ENCODE results near the gene DIP2A.
"Not testable (repeated sequence)": the region's sequence is repeated elsewhere in the genome, so short reads cannot be mapped to it uniquely, and the experiment has no call there.

DIP2A gene

GRCh38 chr21:46500224-46500861, 41.7 kb downstream of the DIP2A start:
- no peak for DNase-seq
- intact Hi-C loops (cut with DNase I) = no loop called here

GRCh38 chr21:46503922-46504550, 45.3 kb downstream of the DIP2A start:
- DNase-seq = peak in 5 of 42 donors; percentile 3 to 22 (median 16)
- intact Hi-C loops (cut with DNase I) = no loop called here

DNA sequence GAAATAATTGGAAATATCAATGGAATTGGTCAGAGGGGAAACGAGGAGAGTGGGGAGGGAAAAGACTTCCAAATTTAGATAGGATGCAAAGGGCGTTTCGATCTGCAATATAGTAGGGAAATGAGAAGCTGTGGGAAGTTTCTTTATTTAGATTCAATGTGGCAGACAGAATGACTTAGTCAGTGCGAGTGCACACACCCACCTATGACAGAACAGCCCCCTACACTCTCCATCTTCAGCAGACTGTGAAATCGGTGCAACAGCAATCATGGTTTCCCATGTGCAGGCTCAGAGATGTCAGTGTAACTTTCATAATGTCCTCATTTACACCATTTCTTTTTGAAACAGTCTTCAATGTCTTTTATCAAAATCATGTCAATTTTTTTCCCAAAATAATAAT, 46.0 kb downstream of the DIP2A start:
- intact Hi-C loops (cut with DNase I) = no loop called here
- DNase-seq = peak in 29 of 42 donors; percentile 8 to 84 (median 56)

DNA sequence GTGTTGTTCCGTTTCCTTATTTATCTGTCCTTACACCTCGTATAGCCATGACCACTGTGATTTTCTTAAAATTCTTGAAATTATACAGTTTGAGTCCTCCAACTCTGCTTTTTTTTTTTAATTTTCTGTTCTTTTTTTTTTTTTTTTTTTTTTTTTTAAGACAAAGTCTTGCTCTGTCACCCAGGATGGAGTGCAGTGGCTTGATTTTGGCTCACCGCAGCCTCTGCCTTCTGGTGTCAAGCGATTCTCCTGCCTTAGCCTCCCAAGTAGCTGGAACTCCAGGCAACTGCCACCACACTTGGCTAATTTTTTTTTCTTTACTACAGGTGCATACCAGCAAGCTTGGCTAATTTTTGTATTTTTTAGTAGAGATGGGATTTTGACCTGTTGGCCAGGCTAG, 48.9 kb downstream of the DIP2A start:
- DNase-seq = no peak
- intact Hi-C loops (cut with DNase I) = no loop called here

DNA sequence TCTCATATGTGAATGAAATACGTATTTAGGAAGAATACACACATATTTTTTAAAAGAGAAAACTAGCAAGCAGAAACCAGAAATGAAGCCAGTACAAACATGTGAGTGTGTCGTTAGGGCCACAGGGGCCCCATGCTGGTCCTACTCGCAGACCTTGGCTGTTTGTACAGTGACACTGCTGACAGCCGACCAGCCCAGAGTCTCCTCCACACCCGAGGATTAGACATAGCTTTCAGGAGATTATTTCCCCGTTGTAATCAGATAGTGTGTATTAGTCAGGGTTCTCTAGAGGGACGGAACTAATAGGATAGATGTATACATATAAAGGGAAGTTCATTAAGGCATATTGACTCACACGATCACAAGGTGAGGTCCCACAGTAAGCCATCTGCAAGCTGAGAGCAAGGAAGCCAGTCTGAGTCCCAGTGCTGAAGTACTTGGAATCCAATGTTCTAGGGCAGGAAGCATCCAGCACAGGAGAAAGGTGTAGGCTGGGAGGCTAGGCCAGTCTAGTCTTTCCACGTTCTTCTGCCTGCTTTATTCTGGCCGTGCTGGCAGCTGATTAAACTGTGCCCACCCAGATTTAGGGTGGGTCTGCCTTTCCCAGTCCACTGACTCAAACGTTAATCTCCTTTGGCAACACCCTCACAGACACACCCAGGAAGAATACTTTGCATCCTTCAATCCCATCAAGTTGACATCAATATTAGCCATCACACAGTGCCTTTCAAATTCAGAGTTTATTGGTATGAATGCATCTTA, 51.2 kb downstream of the DIP2A start:
- intact Hi-C loops (cut with DNase I) = no loop called here
- DNase-seq = no peak

- intact Hi-C loops (cut with DNase I) = no loop called here
- DNase-seq = peak; percentile 24 to 86 (median 63)
Measured at GRCh38 chr21:46515109-46515508, 56.4 kb downstream of the DIP2A start.

DNA sequence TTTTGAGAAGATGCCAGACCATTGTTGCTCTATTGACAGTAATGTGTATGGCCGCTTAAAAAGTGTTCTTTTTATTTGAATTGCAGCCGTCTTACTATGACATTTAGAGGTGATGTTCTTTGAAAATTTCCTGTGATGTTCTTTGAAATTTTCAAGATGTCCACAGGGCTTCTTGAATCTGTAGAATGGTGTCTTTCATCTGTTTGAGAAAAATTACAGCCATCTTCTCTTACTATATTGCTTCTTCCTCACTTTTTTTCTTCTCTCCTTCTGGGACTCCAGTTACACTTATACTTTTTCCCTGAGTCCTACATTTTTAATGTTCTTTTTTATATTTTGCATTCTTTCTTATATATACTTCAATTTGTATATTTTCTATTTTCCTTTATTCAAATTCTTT, 57.4 kb downstream of the DIP2A start:
- intact Hi-C loops (cut with DNase I) = no loop called here
- DNase-seq = no peak

GRCh38 chr21:46517361-46517760, 58.7 kb downstream of the DIP2A start:
- intact Hi-C loops (cut with DNase I) = no loop called here
- DNase-seq = peak in 41 of 42 donors; percentile 18 to 86 (median 59)

DNA sequence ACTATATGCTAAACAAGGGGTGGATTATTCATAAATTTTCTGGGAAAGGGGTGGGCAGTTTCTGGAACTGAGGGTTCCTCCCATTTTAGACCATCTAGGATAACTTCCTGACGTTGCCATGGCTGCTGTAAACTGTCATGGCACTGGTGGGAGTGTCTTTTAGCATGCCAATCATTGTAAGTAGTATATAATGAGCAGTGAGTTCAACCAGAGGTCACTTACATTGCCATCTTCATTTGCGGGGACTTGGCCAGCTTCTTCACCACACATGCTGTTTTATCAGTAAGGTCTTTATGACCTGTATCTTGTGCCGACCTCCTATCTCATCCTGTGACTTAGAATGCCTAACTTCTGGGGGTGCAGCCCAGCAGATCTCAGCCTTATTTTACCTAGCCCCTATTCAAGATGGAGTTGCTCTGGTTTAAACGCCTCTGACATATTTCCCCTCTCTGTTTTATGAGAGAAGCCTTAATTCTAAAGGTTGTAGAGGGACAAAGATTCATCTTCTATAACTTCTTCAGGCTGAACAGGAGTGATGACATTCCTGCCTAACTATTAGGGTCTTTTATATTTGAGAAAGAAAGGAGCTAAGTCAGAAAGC, 60.4 kb downstream of the DIP2A start:
- intact Hi-C loops (cut with DNase I) = no loop called here
- no peak for DNase-seq

- DNase-seq; intact Hi-C loops (cut with DNase I): not testable (repeated sequence)
Measured at GRCh38 chr21:46527393-46527792, 68.7 kb downstream of the DIP2A start.

GRCh38 chr21:46527801-46528200, 69.1 kb downstream of the DIP2A start:
- DNase-seq = no peak
- intact Hi-C loops (cut with DNase I) = no loop called here

- DNase-seq = no peak
- intact Hi-C loops (cut with DNase I) = no loop called here
Measured at GRCh38 chr21:46532080-46532479, 73.4 kb downstream of the DIP2A start.

DNA sequence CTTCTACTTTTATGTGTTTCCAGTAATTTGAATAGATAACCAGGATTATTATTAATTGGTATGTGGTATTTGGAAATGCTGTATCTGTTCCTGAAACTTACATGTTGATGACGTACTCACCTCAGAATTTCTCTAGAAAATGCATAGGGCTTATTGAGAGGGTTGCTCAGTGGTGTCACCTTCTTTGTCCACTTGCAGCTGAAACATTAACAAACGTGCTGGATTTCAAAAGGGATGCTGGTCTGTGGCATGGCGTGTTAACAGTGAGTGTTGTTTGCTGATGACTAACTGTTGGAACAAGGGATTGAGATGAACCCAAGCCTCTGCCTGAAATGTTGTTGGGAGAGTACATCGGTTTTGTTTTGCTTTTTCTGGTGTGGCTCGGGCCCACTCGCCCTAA, 78.3 kb downstream of the DIP2A start:
- DNase-seq = no peak
- intact Hi-C loops (cut with DNase I) = no loop called here

DNA sequence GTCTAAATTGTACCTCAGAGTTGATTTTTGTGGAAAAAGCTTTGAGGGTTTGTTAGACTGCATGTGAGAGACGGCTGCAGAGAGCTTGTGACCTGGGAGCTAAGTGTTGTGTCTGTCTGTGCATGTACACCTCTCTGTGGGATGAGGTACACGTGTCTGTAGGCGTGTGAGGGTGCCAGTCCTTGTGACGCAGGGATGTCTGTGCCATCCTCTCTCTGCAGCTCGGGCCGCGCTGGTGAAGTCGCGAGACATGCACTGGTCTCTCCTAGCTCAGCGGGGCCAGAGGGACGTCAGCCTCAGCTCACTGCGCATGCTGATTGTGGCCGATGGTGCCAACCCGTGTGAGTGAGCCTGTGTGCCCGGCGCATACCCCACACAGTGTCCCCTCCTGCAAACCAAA, 79.6 kb downstream of the DIP2A start:
- no peak for DNase-seq
- intact Hi-C loops (cut with DNase I) = no loop called here

- DNase-seq = no peak
- intact Hi-C loops (cut with DNase I) = no loop called here
Measured at GRCh38 chr21:46538851-46539666, 80.4 kb downstream of the DIP2A start.

- no peak for DNase-seq
- intact Hi-C loops (cut with DNase I) = no loop called here
Measured at GRCh38 chr21:46540087-46540710, 81.5 kb downstream of the DIP2A start.

DNA sequence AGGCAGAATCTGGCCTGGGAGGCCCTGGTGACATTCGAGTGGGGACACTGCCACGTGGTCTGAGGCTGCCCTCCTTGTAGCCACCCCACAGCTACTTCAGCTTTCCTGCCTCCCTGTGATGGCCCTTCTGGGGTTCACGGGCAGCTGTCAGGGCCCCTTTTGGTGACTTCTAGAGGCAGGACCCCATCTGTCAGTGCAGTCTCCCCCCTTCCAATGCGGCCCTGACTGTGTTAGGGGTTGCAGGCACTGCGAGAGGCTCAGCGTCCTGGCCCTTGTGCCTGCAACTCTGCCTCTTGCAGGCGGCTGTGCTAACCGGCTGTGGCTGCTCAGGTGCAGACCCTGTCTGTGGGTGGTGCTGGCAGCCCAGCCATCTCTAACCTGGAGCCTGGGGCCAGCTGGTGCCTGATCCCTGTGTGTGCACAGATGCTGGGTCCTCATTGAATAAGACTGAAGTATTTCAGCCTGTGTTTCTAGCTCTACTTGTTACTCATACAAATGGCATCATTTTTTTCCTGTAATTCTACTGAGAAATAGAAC, 84.0 kb downstream of the DIP2A start:
- no peak for DNase-seq

GRCh38 chr21:46543306-46543705, 84.6 kb downstream of the DIP2A start:
- peak in 1 of 42 donors; percentile 22 for DNase-seq
- intact Hi-C loops (cut with DNase I) = no loop called here

More for the DNA sequence above, 84.0 kb downstream of the DIP2A start:
- intact Hi-C loops (cut with DNase I) = no loop called here
